ENCODE data around the gene SEC14L6. TPM values are rescaled to one million over a fixed set of nuclear protein-coding genes. Genes with fewer than 3 reads are reported as not detected.

The SEC14L6 gene
- total RNA-seq, 1 donor from 2014 or later: not detected

DNA sequence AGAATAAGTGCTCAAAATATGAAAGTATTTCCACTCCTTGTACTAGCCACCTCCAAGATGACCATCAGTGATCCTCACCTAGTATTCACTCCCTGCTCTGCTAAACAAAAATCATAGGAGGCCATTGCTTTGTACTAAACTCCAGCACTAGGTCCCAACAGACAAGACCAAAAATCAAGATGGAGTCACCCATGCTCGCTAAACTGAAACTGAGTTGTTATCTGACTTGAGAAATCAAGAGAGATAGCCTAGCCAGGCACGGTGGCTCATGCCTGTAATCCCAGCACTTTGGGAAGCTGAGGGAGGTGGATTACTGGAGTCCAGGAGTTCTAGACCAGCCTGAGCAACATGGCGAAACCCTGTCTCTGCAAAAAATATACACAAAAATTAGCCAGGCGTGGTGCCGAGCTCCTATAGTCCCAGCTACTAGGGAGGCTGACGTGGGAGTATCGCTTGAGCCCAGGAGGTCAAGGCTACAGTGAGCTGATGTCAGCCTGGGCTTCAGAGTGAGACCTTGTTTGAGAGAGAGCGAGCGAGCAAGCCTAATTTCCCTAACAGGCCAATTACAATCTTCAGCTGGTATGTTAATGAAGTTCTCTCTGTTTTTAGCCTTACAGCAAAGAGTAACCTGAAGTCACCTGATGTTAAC lies 9.3 kb downstream of the SEC14L6 start:
- no peak for DNase-seq (ENCODE audit: low read depth, low spot score)

DNA sequence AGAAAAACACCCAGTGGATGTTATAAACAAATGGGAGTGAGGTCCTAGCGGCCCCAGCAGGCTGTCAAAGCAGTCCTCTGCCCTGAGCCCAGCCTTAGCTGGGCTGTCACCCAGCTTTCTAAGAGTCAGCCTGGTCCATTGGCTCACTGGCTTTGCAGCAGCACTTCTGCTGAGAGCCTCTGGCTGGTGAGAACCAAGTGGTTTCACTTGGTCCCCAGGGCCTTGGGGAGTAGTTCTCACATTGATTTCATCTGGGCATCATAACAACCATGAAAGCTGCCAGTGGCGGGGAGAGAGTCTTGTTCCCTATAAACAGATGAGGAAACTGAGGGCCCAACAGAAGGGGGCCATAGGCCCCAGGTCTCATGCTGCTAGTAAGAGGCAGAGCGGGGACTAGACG lies 11.4 kb downstream of the SEC14L6 start:
- no peak for DNase-seq (ENCODE audit: low read depth, low spot score)

DNA sequence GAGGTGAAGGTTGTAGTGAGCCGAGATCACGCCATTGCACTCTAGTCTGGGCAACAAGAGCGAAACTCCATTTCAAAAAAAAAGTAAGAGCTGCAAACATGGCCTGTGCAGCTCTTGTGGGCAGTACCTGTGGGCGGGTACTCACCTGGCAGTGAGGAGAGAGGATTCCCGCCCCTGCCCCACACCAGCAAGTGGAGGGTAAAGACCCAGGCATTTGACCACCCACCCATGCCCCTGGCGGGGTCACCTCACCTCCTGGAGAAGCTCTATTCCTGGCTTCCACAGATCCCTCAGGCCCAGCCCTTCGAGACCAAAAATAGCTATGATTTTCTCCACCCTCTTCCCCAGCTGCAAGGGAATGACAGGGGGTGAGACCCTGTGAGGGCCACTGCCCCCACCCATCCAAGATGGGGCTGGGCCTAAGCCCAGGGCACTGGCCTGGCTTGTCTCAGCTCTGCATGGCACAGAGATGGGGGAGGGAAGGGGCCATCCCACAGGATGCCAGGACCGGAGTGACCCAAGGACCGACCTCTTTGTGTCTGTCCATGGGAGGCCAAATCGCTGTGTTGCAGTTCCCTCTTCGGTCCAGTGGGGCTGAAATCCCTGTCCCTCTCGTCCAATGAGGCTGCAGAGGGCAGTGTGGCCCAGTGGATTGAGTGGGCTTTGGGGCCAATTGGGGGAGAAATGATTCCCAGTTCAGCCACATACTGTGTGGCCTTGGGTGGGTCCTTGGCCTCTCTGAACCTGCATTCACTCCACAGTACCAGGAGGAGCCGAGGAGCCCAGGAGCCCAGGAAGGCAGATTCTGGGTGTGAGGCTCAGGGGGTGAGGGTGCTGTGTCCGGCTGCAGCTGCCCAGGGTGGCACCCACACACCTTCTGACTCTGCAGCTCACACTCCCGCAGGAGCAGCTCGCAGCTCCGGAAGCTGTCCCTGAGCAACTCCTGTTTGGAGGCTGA lies 14.6 kb downstream of the SEC14L6 start:
- DNase-seq (ENCODE audit: low read depth, low spot score): no peak

DNA sequence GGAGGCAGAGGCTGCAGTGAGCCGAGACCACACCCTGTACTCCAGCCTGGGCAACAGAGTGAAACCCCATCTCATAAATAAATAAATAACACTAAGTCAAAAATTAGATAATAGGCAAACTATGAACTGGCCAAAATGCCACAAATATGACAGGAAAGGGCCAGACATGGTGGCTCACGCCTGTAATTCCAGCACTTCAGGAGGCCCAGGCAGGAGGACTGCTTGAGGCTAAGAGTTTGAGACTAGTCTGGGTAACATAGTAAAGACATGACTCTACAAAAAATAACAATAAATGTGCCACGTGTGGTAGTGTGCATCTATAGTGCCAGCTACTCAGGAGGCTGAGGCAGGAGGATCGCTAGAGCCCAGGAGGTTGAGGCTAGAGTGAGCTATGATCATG lies 19.9 kb downstream of the SEC14L6 start:
- DNase-seq (ENCODE audit: low read depth, low spot score): no peak

DNA sequence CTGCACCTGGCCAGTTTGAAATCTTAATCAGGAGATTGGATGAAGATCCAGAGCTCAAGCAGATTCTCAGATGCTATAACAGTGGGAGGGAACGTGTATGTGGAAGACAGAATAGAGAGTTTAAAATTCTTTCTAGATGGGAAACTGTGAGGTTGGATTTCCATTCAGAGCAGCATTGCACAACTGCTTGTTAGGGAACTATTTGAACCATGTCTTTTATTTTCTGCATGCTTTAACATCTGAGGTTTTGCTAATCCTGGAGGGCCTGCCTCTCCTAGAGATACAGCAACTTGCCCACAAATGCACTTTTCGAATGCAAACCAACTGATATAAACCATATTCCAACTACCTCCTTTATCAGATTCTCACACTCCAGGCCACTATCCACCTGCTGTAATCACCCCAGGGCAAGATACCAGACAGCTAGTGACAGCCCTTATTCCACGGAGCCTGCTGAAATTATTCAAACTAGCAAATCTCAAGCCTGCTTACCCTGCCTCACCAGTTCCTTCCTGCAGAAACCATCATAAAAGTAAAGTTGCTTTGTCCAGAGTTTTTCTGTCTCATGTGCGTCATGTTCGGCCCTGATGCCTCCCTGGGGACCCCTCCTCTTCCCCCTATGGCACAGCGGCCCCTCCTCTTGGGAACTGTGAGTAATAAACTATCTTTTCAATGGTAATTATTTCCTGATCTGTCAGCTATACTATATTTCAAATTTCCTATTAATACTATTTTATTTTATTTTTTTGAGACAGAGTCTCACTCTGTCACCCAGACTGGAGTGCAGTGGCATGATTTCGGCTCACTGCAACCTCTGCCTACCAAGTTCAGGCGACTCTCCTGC lies 22.7 kb downstream of the SEC14L6 start:
- DNase-seq (ENCODE audit: low read depth, low spot score): no peak

DNA sequence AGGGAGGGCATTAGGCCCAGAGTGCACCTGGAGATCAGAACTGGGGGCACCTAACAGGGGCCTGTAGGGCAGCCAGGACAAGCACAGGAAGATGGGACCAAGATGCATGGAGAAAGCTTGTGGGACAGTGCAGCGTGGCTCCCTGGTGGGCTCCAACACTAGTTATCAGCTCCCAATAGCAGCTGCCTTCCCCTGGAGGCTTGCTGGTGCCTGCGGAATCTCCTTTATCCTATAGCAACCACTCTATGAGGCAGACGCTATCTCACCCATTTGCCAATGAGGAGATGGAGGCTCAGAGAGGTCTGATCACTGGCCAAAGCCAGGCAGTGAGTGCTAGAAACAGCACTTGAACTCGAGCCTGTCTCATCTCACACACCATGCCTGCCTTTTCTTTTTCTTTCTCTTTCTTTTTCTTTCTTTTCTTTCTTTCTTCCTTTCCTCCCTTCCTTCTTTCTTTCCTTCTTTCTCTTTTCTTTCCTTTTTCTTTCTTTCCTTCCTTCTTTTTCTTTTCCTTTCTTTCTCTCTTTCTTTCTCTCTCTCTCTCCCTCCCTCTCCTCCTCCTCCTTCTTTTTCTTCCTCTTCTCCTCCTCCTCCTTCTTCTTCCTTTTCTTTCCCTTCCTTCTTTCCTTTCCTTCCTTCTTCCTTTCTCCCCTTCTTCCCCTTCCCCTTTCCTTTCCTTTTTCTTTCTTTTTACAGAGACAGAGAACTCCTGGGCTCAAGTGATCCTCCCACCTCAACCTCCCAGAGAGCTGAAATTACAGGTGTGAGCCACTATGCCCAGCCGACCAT lies 25.0 kb downstream of the SEC14L6 start:
- DNase-seq (ENCODE audit: low read depth, low spot score): no peak

DNA sequence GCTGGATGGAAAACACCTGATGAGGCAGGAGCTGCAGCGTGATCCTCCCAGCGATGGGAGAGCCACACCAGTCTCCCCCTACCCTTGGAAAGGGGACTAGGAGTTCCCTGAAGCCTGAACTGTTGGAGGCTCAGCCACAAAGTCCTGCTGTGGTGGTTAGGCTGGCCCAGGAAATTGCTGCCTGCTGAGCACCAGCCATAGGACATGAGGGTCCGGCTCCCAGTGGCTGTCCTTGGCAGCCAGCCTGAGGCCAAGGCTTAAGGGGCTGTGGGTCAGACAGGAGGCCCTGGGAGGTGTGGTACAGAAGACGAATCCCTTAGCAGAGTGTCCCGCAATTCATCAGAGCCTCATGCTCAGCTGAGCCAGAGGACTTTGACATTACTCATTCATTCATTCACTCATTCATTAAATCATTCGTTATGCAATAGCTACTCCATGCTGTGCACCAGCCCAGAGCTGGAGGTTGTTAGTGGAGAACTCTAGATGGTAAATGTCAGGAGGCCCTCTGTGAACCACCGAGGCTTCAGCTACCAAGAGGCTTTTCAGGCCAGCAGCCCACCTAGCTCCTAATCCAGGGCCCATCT lies 26.6 kb downstream of the SEC14L6 start:
- DNase-seq (ENCODE audit: low read depth, low spot score): no peak

DNA sequence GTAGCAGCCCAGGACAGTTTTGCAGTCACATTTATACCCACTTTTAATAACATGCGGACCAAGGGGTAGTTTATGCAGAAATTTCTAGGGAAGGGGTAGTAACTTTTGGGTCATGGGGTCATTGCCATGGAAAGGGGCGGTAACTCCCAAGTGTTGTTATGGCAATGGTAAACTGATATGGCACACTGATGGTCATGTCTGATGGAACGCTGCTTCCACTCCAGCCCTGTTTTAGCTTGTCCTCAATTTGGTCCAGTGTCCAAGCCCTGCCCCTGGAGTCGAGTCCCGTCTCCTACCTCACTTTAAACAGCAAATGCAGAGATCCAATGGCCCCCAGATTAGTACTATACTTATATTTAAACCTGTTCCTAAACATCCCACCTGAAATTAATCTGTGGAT lies 29.8 kb downstream of the SEC14L6 start:
- no peak for DNase-seq (ENCODE audit: low read depth, low spot score)

DNA sequence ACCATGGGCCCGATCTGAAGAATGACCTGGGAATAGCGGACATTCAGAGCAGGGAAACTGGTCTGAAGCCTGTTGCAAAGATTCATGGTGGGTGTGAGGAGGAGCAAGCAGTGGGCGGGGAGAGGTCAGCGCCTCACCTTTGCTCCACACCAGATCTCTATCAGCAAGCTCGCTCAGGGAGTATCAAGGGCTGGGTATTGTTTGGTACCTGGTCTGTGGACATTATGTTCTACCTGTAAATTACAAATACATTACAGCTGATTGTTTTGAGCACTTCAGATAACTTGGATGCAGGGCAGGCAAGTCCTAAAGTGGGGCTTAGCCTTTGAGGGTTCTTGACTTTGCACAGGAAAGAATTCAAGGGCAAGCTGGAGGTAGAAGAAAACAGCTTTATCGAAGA lies 30.3 kb downstream of the SEC14L6 start:
- DNase-seq (ENCODE audit: low read depth, low spot score): no peak

DNA sequence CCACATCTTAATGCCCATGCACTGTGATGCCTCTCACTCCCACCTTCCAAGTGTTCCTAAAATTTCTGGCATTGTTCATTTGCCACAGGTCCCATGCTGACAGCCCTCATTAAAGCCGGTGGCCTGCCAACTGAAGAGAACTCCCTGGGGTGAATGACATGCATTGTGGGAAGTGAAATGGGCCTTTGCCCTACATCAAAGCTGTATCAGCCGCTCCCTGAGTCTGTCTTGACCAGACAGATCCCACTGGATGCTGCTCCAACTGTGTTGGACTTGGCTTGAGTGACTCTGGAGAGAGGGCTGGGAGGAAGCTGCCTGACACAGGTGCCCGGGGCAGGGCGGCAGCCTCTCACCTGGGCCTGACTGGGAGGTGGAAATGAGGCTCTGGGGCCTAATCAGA lies 32.3 kb downstream of the SEC14L6 start:
- no peak for DNase-seq (ENCODE audit: low read depth, low spot score)

DNA sequence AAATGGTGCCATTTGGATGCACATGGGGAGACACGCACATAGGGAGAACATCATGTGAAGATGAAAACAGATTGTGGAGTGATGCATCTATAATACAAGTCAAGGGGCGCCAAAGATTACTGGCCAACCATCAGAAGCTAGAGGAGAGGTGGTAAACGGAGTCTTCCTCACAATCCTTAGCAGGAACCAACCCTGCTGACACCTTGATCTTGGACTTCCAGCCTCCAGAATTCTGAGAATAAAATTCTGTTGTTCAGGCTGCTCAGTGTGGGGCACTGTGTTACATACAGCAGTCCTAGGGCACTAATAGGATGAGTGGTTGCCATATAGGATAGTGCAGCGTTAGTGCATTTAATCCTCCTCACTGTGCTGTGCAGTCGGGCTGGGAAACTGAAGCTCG lies 33.1 kb downstream of the SEC14L6 start:
- no peak for DNase-seq (ENCODE audit: low read depth, low spot score)

DNA sequence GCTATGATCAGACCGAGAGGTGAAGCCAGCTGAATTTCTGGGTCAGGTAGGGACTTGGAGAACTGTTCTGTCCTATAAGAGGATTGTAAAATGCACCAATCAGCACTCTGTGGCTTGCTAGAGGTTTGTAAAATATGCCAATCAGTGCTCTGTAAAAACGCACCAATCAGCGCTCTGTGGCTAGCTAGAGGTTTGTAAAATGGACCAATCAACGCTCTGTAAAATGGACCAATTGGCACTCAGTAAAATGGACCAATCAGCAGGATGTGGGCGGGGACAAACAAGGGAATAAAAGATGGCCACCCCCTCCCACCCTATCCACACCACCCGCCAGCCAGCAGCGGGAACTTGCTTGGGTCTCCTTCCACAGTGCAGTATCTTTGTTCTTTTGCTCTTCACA lies 34.6 kb downstream of the SEC14L6 start:
- DNase-seq (ENCODE audit: low read depth, low spot score): no peak

DNA sequence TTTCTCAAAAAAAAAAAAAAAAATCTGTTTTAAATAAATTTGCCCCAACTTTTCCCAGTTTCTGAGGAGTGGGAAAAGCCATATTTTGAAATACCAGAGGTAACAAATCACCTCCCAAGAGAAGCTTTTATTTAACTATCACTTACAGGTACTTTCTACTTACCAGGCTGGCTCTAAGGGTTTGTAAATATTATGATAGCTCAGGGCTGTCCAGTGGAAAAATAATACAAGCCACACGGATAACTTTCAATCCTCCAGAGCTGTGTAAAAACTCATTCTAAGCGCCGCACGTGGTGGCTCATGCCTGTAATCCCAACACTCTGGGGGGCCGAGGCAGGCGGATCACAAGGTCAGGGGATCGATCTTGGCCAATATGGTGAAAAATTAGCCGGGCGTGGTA lies 35.4 kb downstream of the SEC14L6 start:
- DNase-seq (ENCODE audit: low read depth, low spot score): no peak

DNA sequence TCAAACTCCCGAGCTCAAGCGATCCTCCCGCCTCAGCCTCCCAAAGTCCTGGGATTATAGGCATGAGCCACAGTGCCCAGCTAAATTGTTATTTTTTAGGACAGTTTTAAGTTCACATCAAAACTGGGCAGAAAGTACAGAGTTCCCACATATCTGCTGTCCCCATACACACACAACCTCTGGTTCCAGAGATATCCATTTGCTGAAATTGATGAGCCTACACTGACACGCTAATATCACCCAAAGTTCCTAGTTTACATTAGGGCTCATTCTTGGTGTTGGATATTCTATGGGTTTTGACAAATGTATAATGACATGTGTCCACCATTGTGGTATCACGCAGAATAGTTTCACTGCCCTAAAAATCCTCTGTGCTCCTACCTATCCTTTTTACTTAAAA lies 38.3 kb downstream of the SEC14L6 start:
- no peak for DNase-seq (ENCODE audit: low read depth, low spot score)

DNA sequence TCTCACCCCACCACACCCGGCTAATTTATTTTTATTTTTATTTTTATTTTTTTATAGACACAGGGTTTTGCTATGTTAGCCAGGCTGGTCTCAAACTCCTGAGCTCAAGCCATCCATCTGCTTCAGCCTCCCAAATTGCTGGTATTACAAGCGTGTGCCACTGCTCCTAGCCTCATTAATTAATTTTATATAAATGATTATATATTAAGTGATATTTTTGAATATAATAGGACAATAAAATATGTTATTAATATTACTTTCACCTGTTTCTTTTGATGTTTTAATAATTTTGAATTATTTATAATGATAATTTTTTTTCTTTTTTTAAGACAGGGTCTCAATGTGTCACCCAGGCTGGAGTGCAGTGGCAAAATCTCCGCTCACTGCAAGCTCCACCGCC lies 38.9 kb downstream of the SEC14L6 start:
- no peak for DNase-seq (ENCODE audit: low read depth, low spot score)

DNA sequence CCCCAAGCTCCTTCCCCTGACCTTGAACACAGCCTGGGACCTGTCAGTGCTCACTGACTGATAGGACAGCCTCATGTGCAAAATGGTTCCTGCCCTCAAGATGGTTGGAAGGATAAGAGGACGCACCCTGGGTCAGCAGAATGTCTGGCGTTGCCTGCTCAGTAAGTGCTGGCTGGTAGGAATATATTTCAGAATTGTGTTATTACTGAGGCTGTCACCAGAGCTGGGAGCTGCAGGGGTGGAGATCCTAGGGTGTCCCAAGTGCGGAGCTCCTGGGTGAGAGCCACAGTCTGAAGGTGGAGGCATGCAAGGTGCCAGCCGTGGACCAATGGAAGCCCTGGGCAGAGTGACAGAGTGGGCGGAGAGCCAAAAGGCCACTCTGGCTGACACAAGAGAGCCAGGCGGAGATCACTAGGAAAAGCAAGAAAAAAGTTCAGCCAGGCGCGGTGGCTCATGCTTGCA lies 40.0 kb downstream of the SEC14L6 start:
- no peak for DNase-seq (ENCODE audit: low read depth, low spot score)

DNA sequence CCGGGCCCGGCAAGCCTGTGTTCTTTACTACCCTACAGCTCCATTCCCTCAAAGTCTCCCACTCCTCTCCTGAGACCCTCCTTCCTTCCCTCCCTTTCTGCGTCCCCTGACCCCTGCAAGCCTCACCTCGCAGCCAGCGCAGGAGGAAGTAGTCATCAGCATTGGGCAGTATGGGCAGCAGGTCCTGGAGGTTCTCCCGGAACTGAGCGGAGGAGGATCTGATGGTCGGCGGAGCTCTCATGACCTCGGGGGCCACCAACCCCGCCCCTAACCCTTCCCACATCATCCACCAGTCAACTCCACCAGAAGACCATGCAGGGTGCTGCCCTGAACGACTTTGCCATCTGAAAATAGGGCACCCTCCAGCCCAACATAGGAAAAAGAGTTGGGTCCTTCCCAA lies 43.0 kb downstream of the SEC14L6 start:
- no peak for DNase-seq (ENCODE audit: low read depth, low spot score)

DNA sequence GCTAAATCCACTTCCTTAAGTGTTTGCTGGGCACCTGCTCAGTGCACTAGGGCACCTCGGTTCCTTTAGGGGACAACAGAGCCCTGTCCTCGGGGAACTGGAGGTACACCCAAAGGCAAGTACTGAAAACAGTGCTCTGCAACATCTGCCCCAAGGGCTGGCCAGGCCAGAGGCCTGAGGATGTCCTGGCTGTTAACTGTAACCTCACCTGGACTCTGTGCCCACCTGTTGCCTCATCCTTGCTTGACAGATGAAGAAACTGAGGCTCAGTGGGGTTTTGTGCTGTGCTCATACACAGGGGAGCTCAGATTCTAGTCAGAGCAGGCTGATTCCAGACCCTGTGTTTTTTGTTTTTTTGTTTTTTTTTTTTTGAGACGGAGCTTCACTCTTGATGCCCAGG lies 43.6 kb downstream of the SEC14L6 start:
- DNase-seq (ENCODE audit: low read depth, low spot score): no peak

DNA sequence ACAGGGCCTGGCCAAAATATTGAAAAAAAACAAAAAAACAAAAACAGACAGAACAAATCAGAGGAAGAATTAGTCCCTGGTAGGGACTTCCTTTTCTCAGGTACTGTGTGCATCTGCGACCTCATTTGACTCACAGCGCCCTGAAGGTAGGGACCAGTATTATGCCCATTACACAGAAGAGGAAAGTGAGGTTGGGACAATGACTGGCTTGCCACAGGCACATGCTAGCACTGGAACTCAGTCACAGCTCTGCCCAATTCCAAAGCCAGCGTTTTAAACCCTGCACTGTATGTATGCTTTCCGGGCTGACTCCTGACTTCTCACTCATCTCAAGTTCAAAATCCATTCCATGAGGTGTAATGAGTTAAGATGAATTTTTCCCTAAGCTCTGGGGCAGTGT lies 44.4 kb downstream of the SEC14L6 start:
- no peak for DNase-seq (ENCODE audit: low read depth, low spot score)

DNA sequence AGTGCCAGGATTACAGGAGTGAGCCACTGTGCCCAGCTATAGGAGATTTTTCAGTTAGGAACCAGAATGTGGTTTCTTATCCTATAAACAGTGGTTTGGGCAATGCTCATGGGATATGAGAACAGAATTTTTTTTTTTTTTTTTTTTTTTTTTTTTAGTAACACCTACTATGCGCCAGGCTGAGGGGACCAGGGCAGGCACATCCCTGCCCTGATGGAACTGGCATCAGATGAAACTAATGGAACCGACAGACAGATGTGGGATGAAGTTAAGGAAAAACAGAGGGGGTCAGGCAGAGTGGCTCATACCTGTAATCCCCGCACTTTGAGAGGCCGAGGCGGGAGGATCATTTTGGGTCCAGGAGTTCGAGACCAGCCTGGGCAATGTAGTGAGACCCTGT lies 45.9 kb downstream of the SEC14L6 start:
- DNase-seq (ENCODE audit: low read depth, low spot score): no peak

Data from pulmonary artery endothelial cell (primary cell).